SJSA1 (cell line): ENCODE measurements around the gene OGN. TPM values are rescaled to one million over a fixed set of nuclear protein-coding genes. Genes with fewer than 3 reads are reported as not detected.

Experiments used
- DNase-seq, 2 experiments: peaks; one replicate each; pipeline ENCODE4 v3.0.0-alpha.2; 2015 to 2020; ENCODE audit warnings: low spot score in 2 of 2, low read depth in 1 of 2
- H3K27ac ChIP-seq: fragments of 250-450 bp; sonication (Bioruptor Pico); 2 replicates; pipeline ENCODE4 v1.5.1; 2020; ENCODE audit warnings: mild to moderate bottlenecking, moderate library complexity
- H3K27me3 ChIP-seq: fragments of 250-450 bp; sonication (Bioruptor Pico); replicated peaks from 2 replicates; pipeline ENCODE4 v1.5.1; 2020; ENCODE audit warnings: mild to moderate bottlenecking, moderate library complexity
- H3K36me3 ChIP-seq: fragments of 250-450 bp; sonication (Bioruptor Pico); 2 replicates; pipeline ENCODE4 v1.5.1; 2020; ENCODE audit warnings: mild to moderate bottlenecking
- H3K4me1 ChIP-seq: fragments of 250-450 bp; sonication (Bioruptor Pico); replicated peaks from 2 replicates; pipeline ENCODE4 v1.6.1; 2021; ENCODE audit warnings: mild to moderate bottlenecking
- H3K4me3 ChIP-seq: fragments of 250-450 bp; sonication (Bioruptor Pico); 2 replicates; pipeline ENCODE4 v1.5.1; 2020; ENCODE audit warnings: mild to moderate bottlenecking
- H3K9me3 ChIP-seq: fragments of 250-450 bp; sonication (Bioruptor Pico); replicated peaks from 2 replicates; pipeline ENCODE4 v1.5.1; 2020; ENCODE audit warnings: mild to moderate bottlenecking
- total RNA-seq: library from RNA; depleted of rRNA; stranded (reverse); fragments of >200 nt; shearing (Covaris generic); gene quantifications from 2 replicates; pipeline ENCODE4 v1.2.3, GENCODE V29; 2014; rRNA removed

The OGN gene
- total RNA-seq, 1 experiment from 2014 or later, result not detected

- Histone ChIP-seq H3K9me3 (no peaks in the 10 kb centered on the region), H3K36me3 (peaks cover 4% of the 10 kb centered on the region; the same call in 1 of the 2 replicates), H3K4me3 (no peak overlapping the region), H3K27ac (no peak overlapping the region), H3K27me3 (no peaks in the 10 kb centered on the region), H3K4me1 (peaks cover 3% of the 10 kb centered on the region; the same call in 1 of the 2 replicates)
- DNase-seq, result no peak
Measured at GRCh38 chr9:92349771-92350739, 54.3 kb downstream of the OGN start.

GRCh38 chr9:92345582-92345981 is 58.8 kb downstream of the OGN start:
- Histone ChIP-seq H3K36me3 (peaks cover 4% of the 10 kb centered on the region; the same call in 1 of the 2 replicates), H3K4me1 (no peaks in the 10 kb centered on the region; the same call in 1 of the 2 replicates), H3K27ac (no peak overlapping the region), H3K4me3 (no peak overlapping the region), H3K27me3 (no peaks in the 10 kb centered on the region), H3K9me3 (no peaks in the 10 kb centered on the region)
- no peak for DNase-seq

- H3K4me3 ChIP-seq, result no peak overlapping the region
- no peak overlapping the region for H3K27ac ChIP-seq
- H3K9me3 ChIP-seq, result no peaks in the 10 kb centered on the region
- H3K27me3 ChIP-seq, result no peaks in the 10 kb centered on the region
- no peak for DNase-seq
- H3K36me3 ChIP-seq, result peaks cover 6% of the 10 kb centered on the region; the same call in 1 of the 2 replicates
- no peaks in the 10 kb centered on the region for H3K4me1 ChIP-seq
Measured at GRCh38 chr9:92342825-92343488, 61.4 kb downstream of the OGN start.

GRCh38 chr9:92341578-92341977 is 62.8 kb downstream of the OGN start:
- no peaks in the 10 kb centered on the region for H3K4me1 ChIP-seq
- DNase-seq, result no peak
- no peak overlapping the region for H3K4me3 ChIP-seq
- peaks cover 14% of the 10 kb centered on the region for H3K36me3 ChIP-seq
- no peaks in the 10 kb centered on the region for H3K27me3 ChIP-seq
- no peak overlapping the region for H3K27ac ChIP-seq
- no peaks in the 10 kb centered on the region for H3K9me3 ChIP-seq

GRCh38 chr9:92333282-92333634 is 71.1 kb downstream of the OGN start:
- Histone ChIP-seq H3K4me1 (no peaks in the 10 kb centered on the region), H3K27me3 (no peaks in the 10 kb centered on the region), H3K27ac (no peak overlapping the region), H3K36me3 (peaks cover 17% of the 10 kb centered on the region), H3K9me3 (no peaks in the 10 kb centered on the region), H3K4me3 (no peak overlapping the region)
- DNase-seq, result no peak

Other genes with a start within 250 kb of the OGN start
- 172 and 186 TPM in 2 replicates for gene IARS1, start 110.9 kb downstream of the OGN start, total RNA-seq
- gene NOL8, start 79.2 kb downstream of the OGN start, total RNA-seq, result 16.3 and 25.1 TPM in 2 replicates
- gene CENPP, start 78.6 kb downstream of the OGN start, total RNA-seq, result 9.6 and 11.0 TPM in 2 replicates
- 0.37 and 0.81 TPM in 2 replicates for gene OMD, start 19.9 kb upstream of the OGN start, total RNA-seq
- gene ASPN, start 77.9 kb upstream of the OGN start, total RNA-seq, result not detected in 2 replicates
- gene ECM2, start 131.4 kb upstream of the OGN start, total RNA-seq, result 2.2 and 4.9 TPM in 2 replicates